ENCODE measurements around the gene AGRN. TPM values are rescaled to one million over a fixed set of nuclear protein-coding genes. Genes with fewer than 3 reads are reported as not detected.

AGRN gene
- total RNA-seq, 1 experiment from 2014 or later = 175 TPM

GRCh38 chr1:1041873-1042272 is 22.0 kb downstream of the AGRN start:
- Histone ChIP-seq H2BK15ac (ENCODE audit: low read depth, low read length) (no peak overlapping the region), H3K23me2 (ENCODE audit: insufficient read length, low read depth, low read length, poor library complexity, severe bottlenecking) (peaks cover 4% of the 10 kb centered on the region), H3K23ac (ENCODE audit: insufficient read length, low read depth, low read length) (no peak overlapping the region), H2AK5ac (ENCODE audit: insufficient read length, low read length) (no peak overlapping the region), H2BK5ac (ENCODE audit: insufficient read length, low read length) (no peak overlapping the region), H3K79me1 (ENCODE audit: insufficient read depth, low read depth, low read length, poor library complexity, severe bottlenecking) (no peaks in the 10 kb centered on the region), H3K9ac (ENCODE audit: extremely low read depth, insufficient read length, low read length) (no peak overlapping the region), H3K79me2 (ENCODE audit: insufficient read depth, low read length) (no peaks in the 10 kb centered on the region), H3K4me1 (ENCODE audit: insufficient read depth, low read length) (no peaks in the 10 kb centered on the region), H2BK20ac (ENCODE audit: low read depth, low read length, poor library complexity, severe bottlenecking) (no peak overlapping the region), H2BK12ac (ENCODE audit: insufficient read length, low read depth, low read length) (no peak overlapping the region), H3K27ac (ENCODE audit: insufficient read length, low read depth, low read length) (no peak overlapping the region), H3K14ac (ENCODE audit: insufficient read depth, low read length) (no peak overlapping the region), H3K4ac (ENCODE audit: low read depth, low read length) (no peak overlapping the region), H3K9me3 (ENCODE audit: control insufficient read depth, low read depth, low read length) (no peaks in the 10 kb centered on the region), H3T11ph (ENCODE audit: low read length) (no peak overlapping the region), H4K5ac (ENCODE audit: insufficient read length, low read depth, low read length) (no peak overlapping the region), H3K27me3 (ENCODE audit: insufficient read depth, low read length) (no peaks in the 10 kb centered on the region; the same call in 1 of the 2 replicates), H4K20me1 (ENCODE audit: control insufficient read depth, insufficient read depth, insufficient read length) (peaks cover 3% of the 10 kb centered on the region), H3K4me2 (ENCODE audit: insufficient read depth, insufficient read length, low read length) (no peak overlapping the region), H4K8ac (replicated peaks; ENCODE audit: insufficient read length, low read depth, low read length) (no peak overlapping the region), H2BK120ac (ENCODE audit: low read depth, low read length, poor library complexity, severe bottlenecking) (no peak overlapping the region), H3K56ac (ENCODE audit: insufficient read length, low read depth, low read length) (no peak overlapping the region), H2AFZ (ENCODE audit: low read length) (no peak overlapping the region), H4K91ac (ENCODE audit: insufficient read length, low read depth, low read length) (no peak overlapping the region), H3K18ac (ENCODE audit: insufficient read length, low read depth, low read length) (no peak overlapping the region)
- H3K4me3 Mint-ChIP-seq = no peak overlapping the region
- no peak for DNase-seq
- no peaks in the 10 kb centered on the region; a peak in 1 of 5 replicates for H3K9me3 Mint-ChIP-seq
- no peak overlapping the region for H3K27ac Mint-ChIP-seq
- TF ChIP-seq CTCF (conservative IDR thresholded peaks at IDR 0.05) = no peak
- peaks cover 34% of the 10 kb centered on the region for H3K27me3 Mint-ChIP-seq (ENCODE audit: low read depth)
- no CpG with 5 or more reads among the region's 25 CpGs for WGBS (ENCODE audit: extremely low coverage, insufficient read length, low lambda C conversion rate)
- H3K36me3 Mint-ChIP-seq (ENCODE audit: insufficient read depth in 1 of 3, low read depth in 3 of 3) = peaks cover 7 to 41% (median 39%) of the 10 kb centered on the region in 3 experiments
- H3K4me1 Mint-ChIP-seq = peaks cover 7 to 15% of the 10 kb centered on the region in 2 experiments

All from H9 (cell line).